Thoracic aorta (tissue), 2 donors: ENCODE data around the gene MEX3C. TPM values are rescaled to one million over a fixed set of nuclear protein-coding genes. Genes with fewer than 3 reads are reported as not detected.
A peak's percentile ranks its signal among the peaks of the same experiment; 100 is the strongest.

ENCODE experiments used
- ATAC-seq: fragments of 150-250 bp; one replicate; pipeline ENCODE4 v1.8.0; 2017; ENCODE audit warnings: low read depth; ENCODE audit not compliant: insufficient number of reproducible peaks, low FRiP score
- DNase-seq: peaks from one replicate; pipeline ENCODE4 v3.0.0-alpha.2; 2020; ENCODE audit warnings: low spot score
- H3K27ac ChIP-seq, 2 donors: fragments of 200-600 bp; sonication (generic); 1 replicate in 1 of 2; 2 replicates in 1 of 2; pipeline ENCODE4 v1.5.1; 2016; ENCODE audit warnings: mild to moderate bottlenecking in 2 of 2, moderate library complexity in 2 of 2
- H3K27me3 ChIP-seq: fragments of 200-600 bp; sonication (generic); replicated peaks from 2 replicates; pipeline ENCODE4 v1.6.0; 2016; ENCODE audit warnings: mild to moderate bottlenecking; ENCODE audit not compliant: insufficient read depth
- H3K36me3 ChIP-seq: fragments of 200-600 bp; sonication (generic); one replicate; pipeline ENCODE4 v1.5.1; 2016
- H3K4me1 ChIP-seq, 2 donors: fragments of 200-600 bp; sonication (generic); 1 replicate in 1 of 2; 2 replicates in 1 of 2; pipeline versions ENCODE4 v1.5.1 to v1.6.0; 2016; ENCODE audit warnings: low read depth in 2 of 2, mild to moderate bottlenecking in 1 of 2; ENCODE audit not compliant: control insufficient read depth in 1 of 2
- H3K4me3 ChIP-seq: fragments of 200-600 bp; sonication (generic); 2 replicates; pipeline ENCODE4 v1.5.1; 2016; ENCODE audit warnings: mild to moderate bottlenecking
- H3K9me3 ChIP-seq: fragments of 200-600 bp; sonication (generic); 2 replicates; pipeline ENCODE4 v1.5.1; 2016
- total RNA-seq, 2 donors: library from RNA; depleted of rRNA; stranded (reverse); fragments of >200 nt; gene quantifications; one replicate each; pipeline versions ENCODE4 v1.1.0 to v1.2.3, GENCODE V29; 2016
- TF ChIP-seq, protein P1 (sequence below): fragments of 200-600 bp; sonication (generic); IDR thresholded peaks from one replicate; pipeline ENCODE4 v1.5.1; 2019; ENCODE audit warnings: antibody characterized with exemption

The MEX3C gene
- total RNA-seq, 2 donors from 2014 or later, result 19.0 to 36.3 TPM

DNA sequence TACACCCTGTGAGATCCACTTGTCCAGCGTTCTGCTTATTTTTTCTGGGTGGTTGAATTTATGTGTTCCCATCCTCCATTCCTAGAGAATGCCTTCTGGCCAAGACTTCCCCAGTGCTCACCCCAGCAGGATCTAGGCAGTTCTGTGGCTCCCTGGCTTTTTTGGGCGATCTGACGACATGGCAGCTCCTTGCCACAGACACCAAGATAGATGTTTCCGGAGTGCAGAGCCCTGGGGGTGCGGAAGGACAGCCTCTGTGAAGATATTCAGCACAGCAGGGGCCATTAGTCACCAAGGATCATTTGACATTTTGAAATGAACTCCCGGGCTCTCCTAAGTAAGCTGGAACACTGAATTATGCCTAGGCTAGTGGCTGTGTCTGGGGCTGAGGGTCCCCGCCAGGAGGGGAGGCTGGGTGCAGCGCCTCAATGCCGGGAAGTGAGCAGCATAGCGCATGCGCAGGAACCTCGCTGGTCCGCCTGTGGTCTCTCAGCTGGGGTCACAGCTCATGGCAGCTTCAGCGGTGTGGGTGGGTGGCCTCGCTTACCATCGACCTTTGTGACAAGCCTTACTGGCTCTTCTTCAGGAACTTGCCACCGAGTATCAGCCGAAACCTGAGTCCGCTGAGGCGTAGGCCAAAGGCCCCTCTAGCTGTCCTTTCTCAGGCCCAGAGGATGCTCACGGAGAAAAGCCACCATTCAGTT is 60.3 kb downstream of the MEX3C start:
- Histone ChIP-seq H3K36me3 (no peaks in the 10 kb centered on the region), H3K27me3 (no peaks in the 10 kb centered on the region), H3K27ac (no peak overlapping the region), H3K9me3 (no peaks in the 10 kb centered on the region), H3K4me1 (peaks cover 0 to 14% of the 10 kb centered on the region in 2 donors), H3K4me3 (no peak overlapping the region)
- no peak for DNase-seq
- TF ChIP-seq, protein P1, sequence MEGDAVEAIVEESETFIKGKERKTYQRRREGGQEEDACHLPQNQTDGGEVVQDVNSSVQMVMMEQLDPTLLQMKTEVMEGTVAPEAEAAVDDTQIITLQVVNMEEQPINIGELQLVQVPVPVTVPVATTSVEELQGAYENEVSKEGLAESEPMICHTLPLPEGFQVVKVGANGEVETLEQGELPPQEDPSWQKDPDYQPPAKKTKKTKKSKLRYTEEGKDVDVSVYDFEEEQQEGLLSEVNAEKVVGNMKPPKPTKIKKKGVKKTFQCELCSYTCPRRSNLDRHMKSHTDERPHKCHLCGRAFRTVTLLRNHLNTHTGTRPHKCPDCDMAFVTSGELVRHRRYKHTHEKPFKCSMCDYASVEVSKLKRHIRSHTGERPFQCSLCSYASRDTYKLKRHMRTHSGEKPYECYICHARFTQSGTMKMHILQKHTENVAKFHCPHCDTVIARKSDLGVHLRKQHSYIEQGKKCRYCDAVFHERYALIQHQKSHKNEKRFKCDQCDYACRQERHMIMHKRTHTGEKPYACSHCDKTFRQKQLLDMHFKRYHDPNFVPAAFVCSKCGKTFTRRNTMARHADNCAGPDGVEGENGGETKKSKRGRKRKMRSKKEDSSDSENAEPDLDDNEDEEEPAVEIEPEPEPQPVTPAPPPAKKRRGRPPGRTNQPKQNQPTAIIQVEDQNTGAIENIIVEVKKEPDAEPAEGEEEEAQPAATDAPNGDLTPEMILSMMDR, result no peak
- no peak for ATAC-seq

DNA sequence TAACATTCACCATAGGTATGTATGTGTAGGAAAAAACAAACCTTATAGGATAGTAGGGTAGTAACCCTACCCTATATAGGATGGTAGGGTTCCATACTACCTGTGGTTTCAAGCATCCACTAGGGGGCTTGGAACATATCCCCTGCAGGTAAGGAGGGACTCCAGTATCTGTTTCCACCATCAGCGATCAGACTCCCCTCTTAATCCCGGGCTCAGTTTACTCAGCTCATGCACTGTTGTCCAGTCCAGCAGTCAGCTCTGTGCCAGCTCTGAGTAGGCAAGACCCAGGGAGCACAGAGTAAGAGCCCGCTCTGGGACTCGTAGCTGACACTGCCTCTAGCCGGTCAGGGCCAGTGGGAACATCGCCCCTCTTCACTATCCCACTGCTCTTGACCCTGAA is 61.7 kb downstream of the MEX3C start:
- Histone ChIP-seq H3K36me3 (no peaks in the 10 kb centered on the region), H3K27ac (no peak overlapping the region), H3K9me3 (no peaks in the 10 kb centered on the region), H3K4me3 (no peak overlapping the region), H3K27me3 (no peaks in the 10 kb centered on the region), H3K4me1 (peaks cover 0 to 14% of the 10 kb centered on the region in 2 donors)
- TF ChIP-seq, protein P1, result peak; percentile 8
- no peak for DNase-seq
- no peak for ATAC-seq

DNA sequence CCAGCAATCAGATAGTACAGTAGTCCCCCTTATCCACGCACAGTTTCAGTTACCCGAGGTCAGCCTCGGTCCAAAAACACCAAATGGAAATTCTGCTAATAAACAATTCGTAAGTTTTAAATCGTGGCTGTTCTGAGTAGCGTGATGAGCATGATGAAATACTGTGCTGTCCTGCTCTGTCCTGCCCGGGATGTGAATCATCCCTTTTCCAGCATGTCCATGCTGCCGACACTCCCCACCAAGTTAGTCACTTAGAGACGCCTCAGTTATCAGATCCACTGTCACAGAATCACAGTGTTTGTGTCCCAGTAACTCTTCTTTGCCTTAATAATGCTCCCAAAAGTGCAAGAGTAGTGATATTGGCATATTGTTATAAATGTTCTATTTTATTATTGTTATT is 62.1 kb downstream of the MEX3C start:
- DNase-seq (no peak), ATAC-seq (no peak)
- TF ChIP-seq, protein P1, result no peak
- Histone ChIP-seq H3K9me3 (no peaks in the 10 kb centered on the region), H3K36me3 (no peaks in the 10 kb centered on the region), H3K27me3 (no peaks in the 10 kb centered on the region), H3K27ac (no peak overlapping the region), H3K4me3 (no peak overlapping the region), H3K4me1 (peaks cover 0 to 14% of the 10 kb centered on the region in 2 donors)

DNA sequence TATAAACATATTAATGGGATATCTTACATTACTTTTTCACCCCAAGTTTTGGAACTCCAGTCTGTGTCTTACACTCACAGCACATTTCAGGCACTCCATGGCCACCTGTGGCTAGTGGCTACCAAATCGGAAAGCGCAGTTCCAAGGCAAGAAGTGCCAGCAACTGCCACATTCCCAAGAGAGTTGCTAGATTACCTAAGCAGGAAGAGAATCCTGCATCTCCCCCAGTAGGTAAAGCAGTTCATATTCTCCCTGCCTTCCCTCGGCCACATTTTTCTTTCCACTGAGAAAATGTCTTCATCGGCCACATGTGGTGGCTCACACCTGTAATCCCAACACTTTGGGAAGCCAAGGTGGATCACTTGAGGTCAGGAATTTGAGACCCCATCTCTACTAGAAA is 62.8 kb downstream of the MEX3C start:
- DNase-seq, result no peak
- Histone ChIP-seq H3K9me3 (no peaks in the 10 kb centered on the region), H3K27ac (no peak overlapping the region), H3K36me3 (no peaks in the 10 kb centered on the region), H3K27me3 (no peaks in the 10 kb centered on the region), H3K4me3 (no peak overlapping the region), H3K4me1 (peaks cover 0 to 14% of the 10 kb centered on the region in 2 donors)
- TF ChIP-seq, protein P1, result no peak
- no peak for ATAC-seq

DNA sequence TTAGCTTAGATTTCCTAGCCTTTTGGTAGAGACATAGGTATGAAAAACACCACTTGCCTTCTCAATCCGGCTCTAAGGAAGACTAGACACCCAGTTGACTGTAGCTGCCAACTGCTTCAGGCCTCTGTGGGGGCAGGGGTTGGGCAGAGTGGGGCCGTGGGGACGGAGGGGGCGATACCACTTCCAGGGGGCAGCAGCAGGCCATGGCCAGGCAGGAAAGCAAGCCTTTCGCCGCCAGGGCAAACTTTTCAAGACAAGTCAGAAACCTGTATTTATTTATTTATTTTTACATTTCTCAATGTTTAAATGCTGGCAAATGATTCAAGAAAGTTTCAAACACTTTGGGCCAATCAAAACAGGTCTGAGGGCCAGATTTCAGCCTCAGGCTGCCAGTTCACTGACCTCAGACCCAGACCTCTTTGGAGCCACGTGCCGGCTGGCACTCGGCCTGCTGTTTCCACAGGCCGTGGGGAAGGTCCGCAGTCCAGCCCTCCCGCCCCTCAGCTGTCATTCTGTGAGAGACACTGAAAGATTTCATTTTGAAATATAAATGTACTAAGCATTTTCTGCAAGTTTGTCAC is 63.8 kb downstream of the MEX3C start:
- no peak for ATAC-seq
- no peak for DNase-seq
- TF ChIP-seq, protein P1, result peak; percentile 23
- Histone ChIP-seq H3K27me3 (no peaks in the 10 kb centered on the region), H3K4me1 (peaks cover 0 to 14% of the 10 kb centered on the region in 2 donors), H3K9me3 (no peaks in the 10 kb centered on the region), H3K27ac (no peak overlapping the region), H3K36me3 (no peaks in the 10 kb centered on the region), H3K4me3 (no peak overlapping the region)
